Endothelial cell of umbilical vein (primary cell): ENCODE measurements around the gene DENND2A. TPM values are rescaled to one million over a fixed set of nuclear protein-coding genes. Genes with fewer than 3 reads are reported as not detected.

Experiments used
- BruUV-seq: library from RNA; stranded (reverse); fragments of 400-500 nt; replicated peaks from 2 replicates; lab custom pipeline; 2021; lab: Mats Ljungman, UMichigan
- CTCF ChIA-PET: fragments of 300-600, 350-600 bp; sonication (Branson Sonifier 250); formaldehyde crosslinking; loops from one replicate; lab custom pipeline; 2021; ENCODE audit warnings: antibody characterized with exemption, inconsistent platforms; lab: Charles Lee
- POLR2A ChIA-PET: fragments of 300-600, 350-600 bp; sonication (Branson Sonifier 250); formaldehyde crosslinking; loops from one replicate; lab custom pipeline; 2021; ENCODE audit warnings: antibody characterized with exemption, inconsistent platforms; lab: Charles Lee
- DNase-seq: peaks from one replicate; pipeline ENCODE4 v3.0.0-alpha.2; 2011; ENCODE audit warnings: low read depth, low spot score
- FAIRE-seq: peaks from 2 replicates; lab custom pipeline; 2011; peaks lifted over from hg19 to GRCh38; lab: Jason Lieb, UNC
- H2AFZ ChIP-seq: 2 replicates; pipeline ENCODE4 v1.6.0; 2012; ENCODE audit warnings: low read depth, low read length, control low read depth, inconsistent platforms
- H3K27ac ChIP-seq: 2 replicates; pipeline ENCODE4 v1.5.1; 2011; ENCODE audit warnings: low read depth, mild to moderate bottlenecking, control low read depth, low read length, moderate library complexity; ENCODE audit not compliant: insufficient read depth
- H3K27me3 ChIP-seq, 2 experiments: 2 replicates each; pipeline versions ENCODE4 v1.6.0 to v1.6.1; 2011; ENCODE audit warnings: low read length in 2 of 2, mixed read lengths in 1 of 2; ENCODE audit not compliant: control insufficient read depth in 2 of 2, insufficient read depth in 2 of 2
- H3K36me3 ChIP-seq, 2 experiments: 2 replicates in 1 of 2; 3 replicates in 1 of 2; pipeline ENCODE4 v1.5.1; 2011; ENCODE audit warnings: low read length in 2 of 2, mild to moderate bottlenecking in 1 of 2, moderate library complexity in 1 of 2; ENCODE audit not compliant: control insufficient read depth in 2 of 2, insufficient read depth in 2 of 2; ENCODE audit errors: extremely low read depth in 1 of 2
- H3K4me1 ChIP-seq: 3 replicates; pipeline ENCODE4 v1.5.1; 2011; ENCODE audit warnings: mild to moderate bottlenecking, low read length; ENCODE audit not compliant: control insufficient read depth, insufficient read depth; ENCODE audit errors: extremely low read depth
- H3K4me2 ChIP-seq: 2 replicates; pipeline ENCODE4 v1.6.1; 2011; ENCODE audit warnings: low read length, control low read depth, mixed read lengths; ENCODE audit not compliant: insufficient read depth
- H3K4me3 ChIP-seq, 3 experiments: fragments of 200-600 bp in 1 of 3; sonication (generic), shearing (Covaris generic) in 1 of 3; replicated peaks in 1 of 3; 2 replicates each; pipeline ENCODE4 v1.5.1; 2011 to 2016; ENCODE audit warnings: control low read depth in 3 of 3, low read length in 3 of 3, mild to moderate bottlenecking in 2 of 3, inconsistent platforms in 1 of 3, low read depth in 1 of 3, moderate library complexity in 1 of 3; ENCODE audit not compliant: insufficient read depth in 1 of 3
- H3K79me2 ChIP-seq: 2 replicates; pipeline ENCODE4 v1.6.0; 2012; ENCODE audit warnings: low read length, inconsistent platforms; ENCODE audit not compliant: control insufficient read depth, insufficient read depth
- H3K9ac ChIP-seq: replicated peaks from 2 replicates; pipeline ENCODE3; 2011; ENCODE audit warnings: low read length, control low read depth; ENCODE audit not compliant: insufficient read depth; ENCODE audit errors: extremely low read depth
- H3K9me1 ChIP-seq: replicated peaks from 3 replicates; pipeline ENCODE4 v1.6.0; 2011; ENCODE audit warnings: mild to moderate bottlenecking, low read length; ENCODE audit not compliant: control insufficient read depth, insufficient read depth; ENCODE audit errors: extremely low read depth
- H3K9me3 ChIP-seq: replicated peaks from 2 replicates; pipeline ENCODE4 v1.5.1; 2012; ENCODE audit warnings: low read length, inconsistent platforms; ENCODE audit not compliant: control insufficient read depth, insufficient read depth
- H4K20me1 ChIP-seq: replicated peaks from 2 replicates; pipeline ENCODE3; 2011; ENCODE audit warnings: mild to moderate bottlenecking, low read length; ENCODE audit not compliant: control insufficient read depth, insufficient read depth; ENCODE audit errors: extremely low read depth
- CTCF ChIP-seq, 2 donors: IDR thresholded peaks; 1 replicate in 1 of 2; 2 replicates in 1 of 2; pipeline ENCODE4 v1.5.1; 2011; ENCODE audit warnings: low read length in 2 of 2, mild to moderate bottlenecking in 2 of 2, moderate library complexity in 2 of 2, control low read depth in 1 of 2, inconsistent platforms in 1 of 2, low read depth in 1 of 2; ENCODE audit not compliant: insufficient read depth in 1 of 2; ENCODE audit errors: extremely low read depth in 1 of 2
- EZH2 ChIP-seq: IDR thresholded peaks from 2 replicates; pipeline ENCODE4 v1.6.1; 2012; ENCODE audit warnings: borderline replicate concordance, low read depth, mild to moderate bottlenecking, moderate library complexity, low read length, inconsistent platforms; ENCODE audit not compliant: severe bottlenecking
- FOS ChIP-seq: IDR thresholded peaks from 2 replicates; pipeline ENCODE4 v1.6.1; 2011; ENCODE audit warnings: mild to moderate bottlenecking, low read length, moderate library complexity, borderline replicate concordance; ENCODE audit not compliant: insufficient read depth
- GATA2 ChIP-seq: IDR thresholded peaks from 2 replicates; pipeline ENCODE4 v1.7.0; 2011; ENCODE audit warnings: low read depth, mild to moderate bottlenecking, moderate library complexity, mixed read lengths, low read length; ENCODE audit not compliant: insufficient read length, insufficient read depth
- JUN ChIP-seq: IDR thresholded peaks from 2 replicates; pipeline ENCODE4 v1.6.1; 2011; ENCODE audit warnings: borderline replicate concordance, low read depth; ENCODE audit not compliant: insufficient read length, insufficient read depth
- MYC ChIP-seq: IDR thresholded peaks from one replicate; pipeline ENCODE4 v1.6.1; 2011; ENCODE audit warnings: mild to moderate bottlenecking, low read depth, low read length
- POLR2AphosphoS5 ChIP-seq: IDR thresholded peaks from 2 replicates; pipeline ENCODE4 v1.6.1; 2012; ENCODE audit warnings: low read depth, mild to moderate bottlenecking, control low read depth, low read length, moderate library complexity; ENCODE audit not compliant: insufficient read depth
- dilution Hi-C: fragments of 300-500 bp; cut with MboI; formaldehyde crosslinking; loops from one replicate; pipeline ENCODE4 v1.15.0; 2019; ENCODE audit warnings: low sequenced_read_pairs; ENCODE audit not compliant: extremely low pct_ligation_motif_present
- intact Hi-C: fragments of 100-400 bp; cut with micrococcal nuclease; formaldehyde crosslinking; loops from one replicate; pipeline ENCODE4 v1.10.0; 2022
- polyA plus RNA-seq, 4 experiments: library from polyadenylated mRNA; depleted of rRNA in 3 of 4; stranded (reverse) in 3 of 4; unstranded in 1 of 4; fragments of >200 nt; gene quantifications; 2 replicates each; pipeline versions ENCODE4 v1.2.1 to v1.2.3, GENCODE V29; 2011 to 2012; ENCODE audit warnings: missing spikeins in 1 of 4
- total RNA-seq: library from RNA; stranded (reverse); gene quantifications from 2 replicates; pipeline ENCODE4 v1.2.3, GENCODE V29; 2021

Gene DENND2A
- total and polyA plus RNA-seq, 2 donors (not counting 3 experiments of a cell fraction or from before 2014, with no cell fraction given), result 0.33 TPM; not detected in 1

GRCh38 chr7:140679186-140679585, 38.6 kb upstream of the DENND2A start:
- DNase-seq, result no peak
- CTCF ChIA-PET, result interaction anchor here (1.0 to 1.1 kb wide), 2 partner anchors 132 to 971 kb away, joined by 3 read pairs; no protein-coding TSS in a partner anchor
- no TSS peak for BruUV-seq
- intact Hi-C loops, result loop anchor here (5.0 to 10.0 kb wide), 2 partner anchors 243 to 976 kb away; partner anchors contain the start of gene BRAF
- Histone ChIP-seq H4K20me1 (no peaks in the 10 kb centered on the region), H3K36me3 (peaks cover 0 to 7% of the 10 kb centered on the region in 2 experiments), H3K27ac (no peak overlapping the region), H3K79me2 (no peaks in the 10 kb centered on the region), H3K27me3 (no peaks in the 10 kb centered on the region), H3K4me3 (no peak overlapping the region), H3K9me1 (no peaks in the 10 kb centered on the region), H3K9ac (no peak overlapping the region), H2AFZ (no peak overlapping the region), H3K4me1 (peaks cover 4% of the 10 kb centered on the region), H3K4me2 (no peak overlapping the region), H3K9me3 (no peaks in the 10 kb centered on the region)
- no peak for TF ChIP-seq EZH2
- no peak for TF ChIP-seq MYC
- no peak for TF ChIP-seq GATA2
- no peak for TF ChIP-seq POLR2AphosphoS5
- no peak for TF ChIP-seq JUN
- TF ChIP-seq CTCF (IDR thresholded peaks at IDR 0.05; ENCODE audit: extremely low read depth in 1 of 2, insufficient read depth in 1 of 2, low read depth in 1 of 2, low read length in 2 of 2), result no peak
- no peak for TF ChIP-seq FOS
- FAIRE-seq, result no peak
- dilution Hi-C loops, result no loop called here
- POLR2A ChIA-PET, result no interaction called here
